Stomach (tissue), 4 donors: ENCODE results near the gene HORMAD2.

Experiments used
- EP300 ChIP-seq: sonication (generic); formaldehyde crosslinking; IDR thresholded peaks from one replicate; pipeline ENCODE4 v1.6.1; 2017; ENCODE audit warnings: antibody characterized with exemption
- TF ChIP-seq, protein P1 (sequence below), 7 experiments: fragments of 450-650 bp in 4 of 7; fragments of 200-600 bp in 3 of 7; sonication (generic) in 3 of 7; IDR thresholded peaks; one replicate each; pipeline ENCODE4 v1.5.1; 2016 to 2019; ENCODE audit warnings: antibody characterized with exemption in 7 of 7, control low read depth in 2 of 7, mild to moderate bottlenecking in 1 of 7

DNA sequence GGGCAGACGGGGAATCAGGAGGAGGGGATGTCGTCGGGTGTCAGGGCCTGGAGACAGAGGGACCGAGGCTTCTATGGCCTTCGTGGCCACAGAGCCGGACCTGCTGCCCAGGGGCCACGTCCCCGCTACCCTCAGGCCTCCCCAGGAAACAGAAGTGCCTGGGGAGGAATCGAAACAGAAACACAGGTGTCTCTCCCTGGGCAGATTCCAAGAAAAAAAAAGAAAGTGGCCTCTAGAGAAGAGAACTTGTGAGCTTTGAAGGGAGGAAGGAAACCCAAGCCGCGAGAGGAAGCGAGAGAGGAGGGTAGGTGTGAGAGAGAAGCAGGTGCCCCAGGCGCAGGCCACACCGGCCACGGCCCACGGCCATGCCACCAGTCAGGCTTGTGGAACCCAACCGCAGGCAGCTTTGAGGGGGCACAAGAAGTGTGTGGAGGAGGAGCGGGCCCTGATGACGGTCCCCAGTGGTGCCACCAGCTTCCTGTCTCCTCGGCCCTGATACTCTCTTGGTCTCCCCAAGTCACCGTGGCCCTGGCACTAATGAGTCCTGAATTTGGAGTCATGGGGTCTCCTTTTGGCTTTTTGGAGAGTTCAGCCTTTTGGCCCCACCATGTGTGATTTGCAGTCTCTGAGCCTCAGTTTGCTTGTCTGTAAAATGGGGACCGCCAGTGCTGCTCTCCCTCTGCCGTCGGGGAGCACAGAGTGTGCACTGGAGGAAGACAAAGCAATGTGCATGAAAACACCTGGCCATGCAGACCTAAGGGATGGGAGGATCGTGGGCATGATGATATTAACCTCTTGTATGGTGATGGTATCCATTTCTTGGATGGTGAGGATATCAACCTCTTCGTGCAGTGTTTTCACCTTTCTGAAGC lies 141.1 kb downstream of the HORMAD2 start:
- TF ChIP-seq, protein P1, sequence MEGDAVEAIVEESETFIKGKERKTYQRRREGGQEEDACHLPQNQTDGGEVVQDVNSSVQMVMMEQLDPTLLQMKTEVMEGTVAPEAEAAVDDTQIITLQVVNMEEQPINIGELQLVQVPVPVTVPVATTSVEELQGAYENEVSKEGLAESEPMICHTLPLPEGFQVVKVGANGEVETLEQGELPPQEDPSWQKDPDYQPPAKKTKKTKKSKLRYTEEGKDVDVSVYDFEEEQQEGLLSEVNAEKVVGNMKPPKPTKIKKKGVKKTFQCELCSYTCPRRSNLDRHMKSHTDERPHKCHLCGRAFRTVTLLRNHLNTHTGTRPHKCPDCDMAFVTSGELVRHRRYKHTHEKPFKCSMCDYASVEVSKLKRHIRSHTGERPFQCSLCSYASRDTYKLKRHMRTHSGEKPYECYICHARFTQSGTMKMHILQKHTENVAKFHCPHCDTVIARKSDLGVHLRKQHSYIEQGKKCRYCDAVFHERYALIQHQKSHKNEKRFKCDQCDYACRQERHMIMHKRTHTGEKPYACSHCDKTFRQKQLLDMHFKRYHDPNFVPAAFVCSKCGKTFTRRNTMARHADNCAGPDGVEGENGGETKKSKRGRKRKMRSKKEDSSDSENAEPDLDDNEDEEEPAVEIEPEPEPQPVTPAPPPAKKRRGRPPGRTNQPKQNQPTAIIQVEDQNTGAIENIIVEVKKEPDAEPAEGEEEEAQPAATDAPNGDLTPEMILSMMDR (IDR thresholded peaks at IDR 0.05), result no peak
- TF ChIP-seq EP300, result no peak
